GM12873 (cell line): ENCODE measurements around the gene GALNT12.

Experiments
- CTCF ChIP-seq: IDR thresholded peaks from 2 replicates; pipeline ENCODE4 v1.5.1; 2012; ENCODE audit warnings: low read depth, mild to moderate bottlenecking, moderate library complexity, low read length, control low read depth; ENCODE audit not compliant: insufficient read depth; ENCODE audit errors: missing control alignments

GALNT12 gene

GRCh38 chr9:98859941-98860340 is 52.5 kb downstream of the GALNT12 start:
- no peak for TF ChIP-seq CTCF

- TF ChIP-seq CTCF = peak; percentile 10
Observed at GRCh38 chr9:98860871-98861293, 53.4 kb downstream of the GALNT12 start.

GRCh38 chr9:98861781-98862504 is 54.5 kb downstream of the GALNT12 start:
- TF ChIP-seq CTCF = no peak

- TF ChIP-seq CTCF = no peak
Observed at GRCh38 chr9:98862936-98863335, 55.5 kb downstream of the GALNT12 start.

- no peak for TF ChIP-seq CTCF
Observed at GRCh38 chr9:98864281-98865174, 57.1 kb downstream of the GALNT12 start.

GRCh38 chr9:98865284-98865875 is 57.9 kb downstream of the GALNT12 start:
- no peak for TF ChIP-seq CTCF
